Ascending aorta (tissue), 2 donors: ENCODE results near the gene DROSHA. TPM values are rescaled to one million over a fixed set of nuclear protein-coding genes. Genes with fewer than 3 reads are reported as not detected.

Source experiments
- DNase-seq, 2 donors: peaks; one replicate each; pipeline ENCODE4 v3.0.0-alpha.2; 2019; ENCODE audit warnings: low spot score in 2 of 2
- H3K27ac ChIP-seq, 2 donors: fragments of 200-600 bp; sonication (generic); one replicate each; pipeline ENCODE4 v1.5.1; 2016 to 2017; ENCODE audit warnings: mild to moderate bottlenecking in 1 of 2
- H3K27me3 ChIP-seq: fragments of 200-600 bp; sonication (generic); one replicate; pipeline ENCODE4 v1.5.1; 2017
- H3K36me3 ChIP-seq, 2 donors: fragments of 200-600 bp; sonication (generic); one replicate each; pipeline ENCODE4 v1.5.1; 2016
- H3K4me1 ChIP-seq, 2 donors: fragments of 200-600 bp; sonication (generic); one replicate each; pipeline ENCODE4 v1.5.1; 2016 to 2017; ENCODE audit warnings: mild to moderate bottlenecking in 1 of 2
- H3K4me3 ChIP-seq, 2 donors: fragments of 200-600 bp; sonication (generic); one replicate each; pipeline ENCODE4 v1.5.1; 2016 to 2017; ENCODE audit warnings: mild to moderate bottlenecking in 1 of 2
- H3K9me3 ChIP-seq, 2 donors: fragments of 200-600 bp; sonication (generic); one replicate each; pipeline ENCODE4 v1.5.1; 2016
- intact Hi-C: fragments of 100-400 bp; cut with DNase I; formaldehyde crosslinking; loops from one replicate; pipeline ENCODE4 v1.15.1; 2023
- total RNA-seq: library from RNA; depleted of rRNA; stranded (reverse); fragments of >200 nt; gene quantifications from one replicate; pipeline ENCODE4 v1.1.0, GENCODE V29; 2016
- TF ChIP-seq, protein P1 (sequence below), 3 experiments: fragments of 200-600 bp in 2 of 3; fragments of 450-650 bp in 1 of 3; sonication (generic) in 2 of 3; IDR thresholded peaks; one replicate each; pipeline ENCODE4 v1.5.1; 2016 to 2019; ENCODE audit warnings: antibody characterized with exemption in 3 of 3, mild to moderate bottlenecking in 1 of 3, moderate library complexity in 1 of 3

The DROSHA gene
- total RNA-seq, 1 donor from 2014 or later = 54.9 TPM

- H3K27ac ChIP-seq = no peak overlapping the region
- no peaks in the 10 kb centered on the region for H3K4me1 ChIP-seq
- intact Hi-C loops = no loop called here
- DNase-seq = no peak
- TF ChIP-seq, protein P1, sequence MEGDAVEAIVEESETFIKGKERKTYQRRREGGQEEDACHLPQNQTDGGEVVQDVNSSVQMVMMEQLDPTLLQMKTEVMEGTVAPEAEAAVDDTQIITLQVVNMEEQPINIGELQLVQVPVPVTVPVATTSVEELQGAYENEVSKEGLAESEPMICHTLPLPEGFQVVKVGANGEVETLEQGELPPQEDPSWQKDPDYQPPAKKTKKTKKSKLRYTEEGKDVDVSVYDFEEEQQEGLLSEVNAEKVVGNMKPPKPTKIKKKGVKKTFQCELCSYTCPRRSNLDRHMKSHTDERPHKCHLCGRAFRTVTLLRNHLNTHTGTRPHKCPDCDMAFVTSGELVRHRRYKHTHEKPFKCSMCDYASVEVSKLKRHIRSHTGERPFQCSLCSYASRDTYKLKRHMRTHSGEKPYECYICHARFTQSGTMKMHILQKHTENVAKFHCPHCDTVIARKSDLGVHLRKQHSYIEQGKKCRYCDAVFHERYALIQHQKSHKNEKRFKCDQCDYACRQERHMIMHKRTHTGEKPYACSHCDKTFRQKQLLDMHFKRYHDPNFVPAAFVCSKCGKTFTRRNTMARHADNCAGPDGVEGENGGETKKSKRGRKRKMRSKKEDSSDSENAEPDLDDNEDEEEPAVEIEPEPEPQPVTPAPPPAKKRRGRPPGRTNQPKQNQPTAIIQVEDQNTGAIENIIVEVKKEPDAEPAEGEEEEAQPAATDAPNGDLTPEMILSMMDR (IDR thresholded peaks at IDR 0.05) = no peak
- H3K36me3 ChIP-seq = peaks cover 42 to 70% of the 10 kb centered on the region in 2 donors
- H3K9me3 ChIP-seq = peaks cover 0 to 18% of the 10 kb centered on the region in 2 donors
- H3K4me3 ChIP-seq = no peak overlapping the region
- H3K27me3 ChIP-seq = no peaks in the 10 kb centered on the region
Observed at GRCh38 chr5:31453522-31453921, 78.4 kb downstream of the DROSHA start.

DNA sequence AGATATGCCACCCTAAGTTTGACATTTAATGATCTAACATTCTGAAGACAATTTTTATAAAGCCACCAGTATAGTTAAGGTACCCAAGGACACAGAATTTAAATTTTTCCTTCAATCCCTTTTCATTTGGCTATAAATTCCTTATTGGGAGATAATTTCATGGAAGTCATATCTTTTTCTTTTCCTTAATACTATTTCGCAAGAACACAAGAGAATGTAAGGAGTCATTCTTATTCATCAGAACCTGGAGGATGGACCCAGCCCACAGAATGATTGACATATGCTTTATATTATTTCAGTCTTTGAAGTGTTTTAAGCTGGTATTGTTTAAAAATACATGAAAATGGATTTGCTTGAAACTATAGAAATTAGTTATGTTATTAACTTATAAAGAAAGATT lies 79.6 kb downstream of the DROSHA start:
- DNase-seq = no peak
- Histone ChIP-seq H3K27ac (no peak overlapping the region), H3K4me1 (no peaks in the 10 kb centered on the region), H3K4me3 (no peak overlapping the region), H3K27me3 (no peaks in the 10 kb centered on the region), H3K36me3 (peaks cover 48 to 68% of the 10 kb centered on the region in 2 donors), H3K9me3 (peaks cover 0 to 18% of the 10 kb centered on the region in 2 donors)
- intact Hi-C loops = no loop called here
- TF ChIP-seq, protein P1 (IDR thresholded peaks at IDR 0.05) = no peak

- DNase-seq = no peak
- intact Hi-C loops = no loop called here
- H3K36me3 ChIP-seq = peaks cover 40 to 58% of the 10 kb centered on the region in 2 donors
Observed at GRCh38 chr5:31449962-31450361, 81.9 kb downstream of the DROSHA start.

DNA sequence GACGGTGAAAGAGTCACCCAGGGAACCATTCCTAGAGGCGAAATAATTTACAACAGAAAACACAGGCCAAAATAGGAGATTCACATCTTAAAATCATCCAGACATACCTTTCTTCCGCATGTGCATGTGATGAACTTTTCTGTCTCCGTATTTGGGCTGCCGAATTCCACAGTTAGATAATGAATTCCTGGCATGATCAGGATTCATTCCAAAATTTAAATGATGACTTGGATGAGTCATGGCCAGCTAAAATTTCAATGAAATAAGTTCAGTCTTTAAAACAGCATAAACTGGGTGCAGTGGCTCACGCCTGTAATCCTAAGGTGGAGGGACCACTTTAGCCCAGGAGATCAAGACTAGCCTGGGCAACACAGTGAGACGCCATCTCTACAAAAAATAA lies 82.7 kb downstream of the DROSHA start:
- TF ChIP-seq, protein P1 (IDR thresholded peaks at IDR 0.05) = no peak
- Histone ChIP-seq H3K27me3 (no peaks in the 10 kb centered on the region), H3K4me1 (no peaks in the 10 kb centered on the region), H3K4me3 (no peak overlapping the region), H3K27ac (no peak overlapping the region), H3K36me3 (peaks cover 40 to 62% of the 10 kb centered on the region in 2 donors), H3K9me3 (no peaks in the 10 kb centered on the region)
- intact Hi-C loops = no loop called here
- no peak for DNase-seq

More at GRCh38 chr5:31449962-31450361, 81.9 kb downstream of the DROSHA start:
- TF ChIP-seq, protein P1 (IDR thresholded peaks at IDR 0.05) = no peak
- Histone ChIP-seq H3K4me3 (no peak overlapping the region), H3K4me1 (no peaks in the 10 kb centered on the region), H3K27me3 (no peaks in the 10 kb centered on the region), H3K9me3 (peaks cover 0 to under 1% of the 10 kb centered on the region in 2 donors), H3K27ac (no peak overlapping the region)

GRCh38 chr5:31445041-31445600 lies 86.8 kb downstream of the DROSHA start:
- no peak overlapping the region for H3K4me3 ChIP-seq
- no peaks in the 10 kb centered on the region for H3K4me1 ChIP-seq
- intact Hi-C loops = no loop called here
- DNase-seq = no peak
- TF ChIP-seq, protein P1 (IDR thresholded peaks at IDR 0.05) = no peak
- H3K27ac ChIP-seq = no peak overlapping the region
- H3K27me3 ChIP-seq = no peaks in the 10 kb centered on the region
- H3K9me3 ChIP-seq = no peaks in the 10 kb centered on the region
- peaks cover 27 to 45% of the 10 kb centered on the region in 2 donors for H3K36me3 ChIP-seq

DNA sequence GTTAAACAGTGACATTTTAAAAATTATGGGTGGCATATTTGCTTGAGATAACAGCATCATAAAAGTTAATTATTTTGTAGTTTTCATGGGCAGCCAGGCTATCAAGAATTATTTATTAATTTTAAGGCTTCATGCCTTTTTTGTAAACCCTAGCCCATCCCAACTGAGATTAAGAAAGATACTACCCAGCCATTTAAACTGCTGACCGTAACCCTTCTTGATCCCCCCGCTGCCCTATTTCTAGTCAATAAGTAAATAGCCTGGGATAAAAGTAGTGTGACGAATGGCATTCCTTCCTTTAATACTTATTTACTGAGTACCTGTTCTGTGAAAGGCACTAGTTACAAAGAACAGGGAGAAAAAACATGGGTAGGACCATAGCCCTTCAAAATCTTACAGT lies 88.3 kb downstream of the DROSHA start:
- TF ChIP-seq, protein P1 (IDR thresholded peaks at IDR 0.05) = no peak
- no peaks in the 10 kb centered on the region for H3K9me3 ChIP-seq
- no peak overlapping the region for H3K27ac ChIP-seq
- no peak for DNase-seq
- H3K4me3 ChIP-seq = no peak overlapping the region
- H3K4me1 ChIP-seq = no peaks in the 10 kb centered on the region
- peaks cover 16 to 30% of the 10 kb centered on the region in 2 donors for H3K36me3 ChIP-seq
- no peaks in the 10 kb centered on the region for H3K27me3 ChIP-seq
- intact Hi-C loops = no loop called here
